GF-D8 (cell line): ENCODE data around the gene PML.
"Not testable (repeated sequence)": the region's sequence is repeated elsewhere in the genome, so short reads cannot be mapped to it uniquely, and the experiment has no call there.

Experiments
- DNase-seq: peaks from one replicate; lab custom pipeline; 2025; lab: John Stamatoyannopoulos, UW

PML gene

DNA sequence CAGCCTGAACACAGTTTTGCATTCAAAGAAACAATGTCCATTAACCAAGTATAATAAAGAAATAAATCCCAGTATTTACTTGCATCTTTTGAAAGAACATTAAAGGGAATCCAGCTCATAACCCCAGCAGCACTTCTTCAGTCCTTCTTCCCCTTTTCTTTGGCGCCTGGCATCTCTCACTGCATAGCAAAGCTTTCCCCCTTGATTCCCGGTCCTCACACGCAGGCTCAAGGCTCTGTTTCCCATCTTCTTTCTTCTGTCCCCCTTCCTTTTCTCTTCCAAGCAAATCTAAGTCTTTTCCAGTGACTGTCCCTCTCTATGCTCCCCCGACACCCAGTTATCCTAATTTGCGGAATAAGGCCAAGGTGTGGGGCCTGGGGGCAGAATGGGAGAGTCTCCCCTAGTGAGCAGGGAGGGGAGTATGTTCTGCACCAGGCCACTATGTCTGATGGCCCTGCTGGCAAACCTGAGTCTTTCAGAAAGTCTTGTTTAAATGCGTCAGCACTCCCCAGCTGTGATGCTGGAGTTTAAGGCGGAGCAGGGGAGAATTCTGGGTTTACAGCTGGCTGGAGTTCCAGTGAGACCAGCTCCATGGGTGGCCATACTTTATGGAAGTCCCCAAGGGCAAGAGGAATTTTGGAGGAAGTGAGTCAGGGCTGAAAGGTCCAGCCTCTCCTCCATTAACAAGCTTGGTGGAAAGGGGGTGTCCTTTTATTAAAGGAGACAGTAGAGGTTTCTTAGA, 45.8 kb downstream of the PML start:
- DNase-seq: no peak

DNA sequence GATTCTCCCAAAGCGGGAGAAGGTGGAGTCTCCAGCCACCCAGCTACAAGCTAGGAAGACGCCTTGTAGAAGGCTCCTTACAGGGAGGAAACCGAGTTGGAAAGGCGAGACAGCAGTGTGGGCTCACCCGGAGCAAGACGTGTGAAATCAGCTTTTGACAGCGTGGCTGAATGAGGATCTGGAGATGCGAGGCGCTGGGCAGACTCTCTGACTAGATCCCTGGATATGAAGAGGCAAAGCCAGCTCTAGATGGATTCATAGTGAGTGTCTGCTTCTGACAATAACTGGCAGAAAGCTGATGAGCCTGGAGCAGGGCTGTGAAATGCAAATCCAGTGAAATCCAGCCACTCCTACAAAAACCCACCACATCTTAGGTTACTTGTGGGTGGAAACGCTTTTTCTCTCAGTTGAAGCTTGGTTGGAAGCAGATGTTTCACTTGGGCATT, 46.8 kb downstream of the PML start:
- DNase-seq: no peak

DNA sequence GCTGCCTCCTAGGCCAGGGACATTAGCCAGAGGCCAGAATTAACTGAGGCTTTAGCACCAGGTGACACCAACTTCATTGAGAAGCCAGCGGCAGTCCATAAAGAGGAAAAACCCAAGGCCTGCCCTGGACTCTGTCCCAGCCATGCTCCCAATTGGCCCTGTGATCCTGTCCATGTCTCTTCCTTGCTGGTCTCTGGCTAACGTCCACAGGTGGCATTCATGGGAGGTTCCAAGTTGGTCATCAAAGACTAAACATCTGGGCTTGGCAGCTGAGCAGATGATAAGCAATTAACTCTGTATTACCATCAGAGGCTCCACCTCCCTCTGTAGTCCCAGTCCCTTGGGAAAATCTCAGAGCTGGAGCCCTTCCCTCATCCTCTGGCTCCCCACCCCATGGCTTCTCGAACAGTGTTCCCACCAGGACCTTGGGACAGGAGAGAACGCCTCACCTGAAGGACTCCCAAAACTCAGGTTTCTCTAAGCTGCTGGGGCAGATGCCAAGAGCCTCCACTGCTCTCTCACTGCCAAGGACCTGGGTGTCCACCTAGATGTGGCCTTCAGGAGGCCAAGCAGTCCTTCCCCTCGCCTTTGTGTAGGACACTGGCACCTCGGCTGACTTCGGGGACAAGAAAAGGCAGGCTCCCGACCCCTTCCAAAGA, 47.4 kb downstream of the PML start:
- no peak for DNase-seq

DNA sequence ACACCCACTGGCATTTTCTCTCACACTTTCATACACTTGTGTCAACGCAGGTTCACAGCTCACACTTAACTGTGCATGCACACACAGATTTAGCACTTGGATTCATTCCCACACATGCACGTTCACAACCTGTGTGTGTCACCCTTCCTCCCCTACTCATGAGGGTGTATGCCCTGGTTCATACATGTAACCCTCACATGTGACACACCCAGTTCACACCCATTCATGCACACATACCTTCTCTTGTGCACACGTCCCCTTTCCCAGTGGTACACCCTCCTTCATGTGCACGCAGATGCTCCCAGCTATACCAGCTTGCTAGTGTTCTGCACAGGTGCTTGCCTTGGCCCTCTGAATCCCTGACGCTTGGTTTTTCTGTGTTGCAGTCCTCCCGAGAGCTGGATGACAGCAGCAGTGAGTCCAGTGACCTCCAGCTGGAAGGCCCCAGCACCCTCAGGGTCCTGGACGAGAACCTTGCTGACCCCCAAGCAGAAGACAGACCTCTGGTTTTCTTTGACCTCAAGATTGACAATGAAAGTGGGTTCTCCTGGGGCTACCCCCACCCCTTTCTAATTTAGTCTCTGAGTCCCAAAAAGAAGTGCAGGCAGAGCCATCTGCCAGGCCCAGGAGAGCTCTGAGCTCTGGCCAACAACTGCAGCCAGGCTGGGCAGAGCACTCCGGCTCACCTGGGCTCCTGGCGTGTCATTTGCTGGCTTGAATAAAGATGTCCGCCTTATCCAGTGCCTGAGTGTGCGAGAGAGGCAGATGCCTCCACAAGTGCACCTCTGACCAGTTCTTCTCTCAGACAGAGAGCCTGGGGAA, 48.3 kb downstream of the PML start:
- no peak for DNase-seq

DNA sequence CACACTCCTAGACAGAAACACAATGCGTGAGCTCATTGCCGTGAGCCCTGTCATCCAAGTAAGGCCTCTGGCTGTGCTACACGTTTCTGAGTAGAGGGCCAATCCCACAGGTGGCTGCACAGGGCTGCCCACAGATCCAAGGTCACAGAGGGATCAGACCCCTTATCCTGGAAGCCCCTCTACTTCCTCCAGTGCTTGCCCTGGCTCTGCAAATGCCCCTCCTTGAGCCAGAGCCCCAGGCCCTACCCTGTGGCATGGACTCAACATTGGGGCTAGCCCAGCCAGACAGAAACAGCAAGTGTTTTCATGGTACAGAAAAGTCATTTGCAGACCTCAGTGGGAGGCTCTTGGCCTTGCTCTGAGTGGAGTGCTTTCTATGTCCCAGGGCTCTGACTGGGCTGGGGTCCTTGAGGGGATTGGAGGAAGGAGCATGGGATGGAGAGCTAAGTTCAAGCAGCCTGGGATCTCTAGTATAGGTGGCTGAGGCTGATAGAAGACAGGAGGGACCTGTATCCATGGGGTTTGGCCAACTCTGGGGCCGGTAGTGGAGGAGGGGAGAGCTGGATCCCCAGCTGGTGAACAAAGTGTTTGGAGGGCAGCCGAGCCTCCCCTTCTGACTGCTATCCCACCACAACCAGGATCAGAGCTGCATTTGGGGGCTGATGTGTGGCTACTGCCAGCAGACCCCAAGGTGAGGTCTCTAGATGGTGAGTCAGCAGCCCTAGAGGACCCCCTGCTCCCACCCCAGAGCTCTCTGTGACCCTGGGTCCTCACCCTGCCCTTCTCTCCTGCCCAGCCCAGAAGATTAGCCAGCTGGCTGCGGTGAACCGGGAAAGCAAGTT, 49.1 kb downstream of the PML start:
- no peak for DNase-seq

DNA sequence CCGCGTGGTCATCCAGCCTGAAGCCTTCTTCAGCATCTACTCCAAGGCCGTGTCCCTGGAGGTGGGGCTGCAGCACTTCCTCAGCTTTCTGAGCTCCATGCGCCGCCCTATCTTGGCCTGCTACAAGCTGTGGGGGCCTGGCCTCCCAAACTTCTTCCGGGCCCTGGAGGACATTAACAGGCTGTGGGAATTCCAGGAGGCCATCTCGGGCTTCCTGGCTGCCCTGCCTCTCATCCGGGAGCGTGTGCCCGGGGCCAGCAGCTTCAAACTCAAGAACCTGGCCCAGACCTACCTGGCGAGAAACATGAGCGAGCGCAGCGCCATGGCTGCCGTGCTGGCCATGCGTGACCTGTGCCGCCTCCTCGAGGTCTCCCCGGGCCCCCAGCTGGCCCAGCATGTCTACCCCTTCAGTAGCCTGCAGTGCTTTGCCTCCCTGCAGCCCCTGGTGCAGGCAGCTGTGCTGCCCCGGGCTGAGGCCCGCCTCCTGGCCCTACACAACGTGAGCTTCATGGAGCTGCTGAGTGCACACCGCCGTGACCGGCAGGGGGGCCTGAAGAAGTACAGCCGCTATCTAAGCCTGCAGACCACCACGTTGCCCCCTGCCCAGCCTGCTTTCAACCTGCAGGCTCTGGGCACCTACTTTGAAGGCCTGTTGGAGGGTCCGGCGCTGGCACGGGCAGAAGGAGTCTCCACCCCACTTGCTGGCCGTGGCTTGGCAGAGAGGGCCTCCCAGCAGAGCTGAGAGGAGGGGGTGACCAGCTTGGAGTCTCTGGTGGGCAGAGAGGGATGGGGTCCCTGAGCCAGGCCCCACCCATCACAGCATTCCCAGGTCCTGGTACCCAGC, 50.0 kb downstream of the PML start:
- no peak for DNase-seq

DNA sequence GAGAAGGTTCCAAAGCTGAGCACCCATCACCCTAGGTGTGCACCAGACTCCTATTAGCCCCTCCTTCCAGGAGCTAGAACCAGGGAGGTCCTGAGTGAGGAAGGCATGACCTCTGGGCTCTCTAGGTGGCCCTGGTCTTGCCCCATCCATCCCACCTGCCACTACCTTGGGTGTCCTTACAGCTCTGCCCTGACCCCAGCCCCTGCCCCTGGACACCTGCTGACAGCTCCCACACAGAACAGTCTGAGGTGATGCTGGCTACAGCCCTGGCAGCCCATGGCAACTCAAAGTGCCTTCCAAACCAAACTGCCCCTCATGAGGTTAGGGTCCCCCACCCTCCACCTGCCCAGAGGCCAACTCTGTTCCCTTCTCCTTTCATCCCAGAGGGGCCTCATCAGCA, 50.7 kb downstream of the PML start:
- no peak for DNase-seq

DNA sequence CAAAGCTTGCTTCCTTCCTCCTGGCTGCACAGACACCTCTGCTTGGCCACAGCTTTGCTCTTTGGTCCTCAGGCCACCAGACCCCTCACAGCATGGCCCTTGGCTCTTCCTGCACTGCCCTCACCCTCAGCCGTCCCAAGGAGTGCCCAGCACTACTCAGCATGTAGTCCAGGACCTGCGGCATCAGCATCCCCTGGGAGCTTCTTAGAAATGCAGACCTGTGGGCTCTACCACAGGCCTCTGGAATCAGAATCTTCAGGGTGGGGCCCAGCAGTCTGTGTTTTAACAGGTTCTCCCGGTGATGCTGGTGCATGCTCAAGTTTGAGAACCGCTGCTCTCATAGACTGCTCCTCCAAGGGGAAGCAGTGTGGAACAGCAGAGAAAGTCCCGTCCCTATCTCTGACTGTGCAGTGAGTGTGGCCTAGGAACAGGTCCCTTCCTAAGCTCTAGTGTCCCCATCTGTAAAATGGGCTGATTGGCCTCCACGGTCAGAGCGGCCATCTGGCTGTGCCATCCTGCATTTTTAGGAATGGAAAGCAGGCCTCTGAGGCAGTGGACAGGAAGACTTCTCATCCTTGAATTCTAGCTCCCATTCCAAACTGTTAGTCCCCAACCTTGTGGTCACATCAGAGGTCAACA, 51.2 kb downstream of the PML start:
- no peak for DNase-seq

DNA sequence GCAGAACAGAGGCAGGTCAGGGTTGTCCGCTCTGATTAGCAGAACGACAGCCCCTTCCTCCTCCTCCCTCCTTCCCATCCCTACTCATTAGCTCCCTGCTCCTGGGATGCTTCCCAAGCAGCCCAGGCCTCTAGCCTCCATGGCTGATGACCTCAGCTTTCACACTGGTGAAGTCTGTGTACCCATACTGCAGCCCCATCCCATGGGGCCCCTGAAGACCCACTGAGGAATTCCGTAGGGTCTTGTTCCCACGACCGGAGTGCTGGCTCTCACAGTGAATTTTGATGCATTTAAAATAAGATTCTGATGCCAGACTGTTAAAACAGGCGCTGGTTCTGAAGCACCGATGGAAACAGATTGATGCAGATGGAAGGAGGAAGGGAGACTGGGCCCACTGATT, 51.8 kb downstream of the PML start:
- DNase-seq: no peak

DNA sequence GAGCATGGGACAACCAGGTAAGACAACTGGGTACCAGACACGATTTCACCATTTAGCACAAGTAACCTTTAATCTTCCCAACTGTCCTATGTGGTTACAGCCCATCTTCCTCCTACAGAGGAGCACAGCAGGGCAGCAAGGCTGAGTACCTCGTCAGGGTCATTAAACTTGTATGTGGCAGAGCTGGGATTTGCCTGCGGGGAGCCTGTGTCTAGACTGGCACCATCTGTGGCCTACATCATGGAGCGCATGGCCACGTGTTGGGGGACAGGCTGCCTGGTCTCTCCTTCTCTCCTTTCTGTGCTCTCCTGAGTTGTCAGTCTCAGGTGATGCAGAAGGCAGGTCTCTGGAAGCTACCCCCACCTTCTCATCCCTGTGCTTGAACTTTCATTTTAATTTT, 55.6 kb downstream of the PML start:
- DNase-seq: no peak

DNA sequence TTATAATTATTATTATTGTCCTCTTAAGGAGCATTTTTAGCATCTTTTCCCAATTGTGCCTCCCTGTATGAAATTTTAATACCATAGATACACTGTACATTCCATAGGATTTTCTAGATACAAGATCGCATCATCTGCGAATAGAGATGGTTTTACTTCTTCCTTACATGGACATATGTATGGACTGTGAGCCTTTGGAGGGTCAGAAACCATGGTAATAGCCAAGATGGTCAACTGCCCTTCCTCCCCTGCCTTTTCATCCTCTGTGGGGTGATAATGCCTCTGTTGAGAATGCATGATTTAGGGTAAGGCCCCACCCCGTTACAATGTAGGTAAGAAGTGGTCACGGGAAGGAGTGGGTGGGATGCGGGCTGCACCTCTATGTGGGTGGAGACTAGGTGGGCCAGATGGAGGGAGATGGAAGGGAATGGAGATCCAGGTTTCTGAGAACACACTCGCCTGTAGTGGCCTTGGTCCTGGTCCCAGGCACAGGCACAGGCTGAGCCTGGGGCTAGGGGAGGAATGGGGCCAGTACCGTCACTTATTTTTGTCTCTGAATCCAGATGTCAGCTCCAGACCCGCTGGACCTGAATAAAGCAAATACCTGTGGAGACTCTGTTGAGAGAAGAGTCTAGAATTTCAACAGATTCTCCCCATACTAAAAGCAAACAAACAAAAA, 56.2 kb downstream of the PML start:
- no peak for DNase-seq

DNA sequence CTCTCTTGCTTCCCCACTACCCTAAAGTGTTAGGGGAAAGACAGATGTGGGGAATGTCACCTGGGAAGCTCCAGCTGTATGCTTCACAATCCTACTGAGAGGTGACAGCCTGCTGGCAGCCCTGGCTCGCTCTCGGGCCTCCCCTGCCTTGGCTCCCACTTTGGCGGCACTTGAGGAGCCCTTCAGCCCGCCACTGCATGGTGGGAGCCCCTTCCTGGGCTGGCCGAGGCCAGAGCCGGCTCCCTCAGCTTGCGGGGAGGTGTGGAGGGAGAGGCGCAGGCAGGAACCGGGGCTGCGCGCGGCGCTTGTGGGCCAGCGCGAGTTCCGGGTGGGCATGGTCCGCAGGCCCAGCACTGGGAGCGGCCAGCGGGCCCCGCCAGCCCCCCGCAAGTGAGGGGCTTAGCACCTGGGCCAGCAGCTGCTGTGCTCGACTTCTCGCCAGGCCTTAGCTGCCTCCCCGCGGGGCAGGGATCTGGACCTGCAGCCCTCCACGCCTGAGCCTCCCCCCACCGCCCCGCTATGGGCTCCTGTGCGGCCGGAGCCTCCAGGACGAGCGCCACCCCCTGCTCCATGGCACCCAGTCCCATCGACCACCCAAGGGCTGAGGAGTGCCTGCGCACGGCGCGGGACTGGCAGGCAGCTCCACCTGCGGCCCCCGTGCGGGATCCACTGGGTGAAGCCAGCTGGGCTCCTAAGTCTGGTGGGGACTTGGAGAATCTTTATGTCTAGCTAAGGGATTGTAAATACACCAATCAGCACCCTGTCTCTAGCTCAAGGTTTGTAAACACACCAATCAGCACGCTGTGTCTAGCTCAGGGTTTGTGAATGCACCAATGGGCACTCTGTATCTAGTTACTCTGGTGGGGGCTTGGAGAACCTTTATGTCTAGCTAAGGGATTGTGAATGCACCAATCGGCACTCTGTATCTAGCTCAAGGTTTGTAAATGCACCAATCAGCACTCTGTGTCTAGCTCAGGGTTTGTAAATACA, 58.0 kb downstream of the PML start:
- DNase-seq: not testable (repeated sequence)

DNA sequence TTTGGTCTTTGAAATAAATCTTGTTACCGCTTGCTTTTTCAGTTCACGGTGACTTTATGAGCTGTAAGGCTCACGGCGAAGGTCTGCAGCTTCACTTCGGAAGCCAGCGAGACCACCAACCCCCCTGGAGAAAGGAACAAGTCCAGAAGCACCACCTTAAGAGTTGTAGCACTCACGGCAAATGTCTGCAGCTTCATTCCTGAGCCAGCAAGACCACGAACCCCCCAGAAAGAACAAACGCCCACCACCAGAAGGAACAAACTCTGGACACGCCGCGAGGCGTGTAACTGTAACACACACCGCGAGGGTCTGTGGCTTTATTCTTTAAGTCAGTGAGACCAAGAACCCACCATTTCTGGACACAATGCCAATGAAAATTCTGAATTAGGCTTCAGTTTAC, 59.0 kb downstream of the PML start:
- no peak for DNase-seq

DNA sequence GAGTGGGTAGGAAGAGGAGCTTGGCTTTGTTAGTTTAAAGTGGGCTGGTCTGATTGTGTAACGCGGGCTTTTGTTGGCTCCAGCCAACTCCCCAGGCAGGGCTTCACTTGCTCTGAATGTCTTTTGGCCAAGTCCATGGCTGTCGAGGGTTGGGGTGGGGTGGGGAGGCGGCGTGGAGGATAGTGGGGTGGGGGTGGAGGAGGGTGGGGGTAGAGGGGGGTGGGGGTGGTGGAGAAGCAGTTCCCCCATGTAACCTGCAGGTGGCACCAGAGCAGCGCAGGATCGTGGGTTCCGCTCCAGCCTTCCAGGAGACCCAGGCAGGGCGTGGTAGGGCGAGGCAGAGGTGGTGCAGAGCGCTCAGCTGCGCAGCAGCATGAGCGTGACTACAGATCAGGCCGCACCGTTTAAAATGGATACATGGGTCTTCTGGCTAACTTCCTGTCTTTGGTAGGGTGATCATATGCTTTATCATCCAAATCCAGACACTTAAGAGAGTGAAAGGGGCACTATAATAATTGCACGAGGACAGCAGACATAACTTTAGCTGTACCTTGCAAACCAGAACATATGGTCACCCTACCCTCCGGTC, 59.5 kb downstream of the PML start:
- no peak for DNase-seq

DNA sequence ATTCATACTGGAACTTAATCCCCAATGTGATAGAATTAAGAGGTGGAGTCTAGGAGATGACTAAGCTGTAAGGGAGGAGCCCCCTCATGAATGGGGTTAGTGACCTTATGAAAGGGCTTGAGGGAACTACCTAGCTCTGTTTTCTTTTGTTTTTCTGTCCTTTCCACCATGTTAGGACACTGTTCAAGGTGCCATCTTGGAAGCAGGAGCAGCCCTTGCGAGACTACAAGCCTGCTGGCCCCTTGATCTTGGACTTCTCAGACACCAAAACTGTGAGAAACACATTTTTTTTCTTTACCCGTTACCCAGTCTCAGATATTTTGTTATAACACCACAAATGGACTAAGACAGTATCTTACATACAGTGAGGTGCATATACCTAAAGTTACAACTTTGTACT, 61.3 kb downstream of the PML start:
- no peak for DNase-seq

DNA sequence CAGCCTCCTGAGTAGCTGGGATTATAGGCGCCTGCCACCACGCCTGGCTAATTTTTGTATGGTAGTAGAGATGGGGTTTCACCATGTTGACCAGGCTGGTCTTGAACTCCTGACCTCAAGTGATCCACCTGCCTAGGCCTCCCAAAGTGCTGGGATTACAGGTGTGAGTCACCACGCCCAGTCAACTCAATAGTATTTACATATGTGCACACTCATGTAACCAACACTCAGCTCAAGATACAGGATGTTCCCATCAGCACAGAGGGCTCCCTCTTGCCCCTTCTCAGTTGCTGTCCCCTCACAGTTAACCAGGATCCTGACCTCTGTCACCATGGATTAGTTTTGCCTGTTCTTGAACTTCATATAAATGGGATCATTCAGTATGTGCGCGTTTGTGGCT, 61.8 kb downstream of the PML start:
- not testable (repeated sequence) for DNase-seq

DNA sequence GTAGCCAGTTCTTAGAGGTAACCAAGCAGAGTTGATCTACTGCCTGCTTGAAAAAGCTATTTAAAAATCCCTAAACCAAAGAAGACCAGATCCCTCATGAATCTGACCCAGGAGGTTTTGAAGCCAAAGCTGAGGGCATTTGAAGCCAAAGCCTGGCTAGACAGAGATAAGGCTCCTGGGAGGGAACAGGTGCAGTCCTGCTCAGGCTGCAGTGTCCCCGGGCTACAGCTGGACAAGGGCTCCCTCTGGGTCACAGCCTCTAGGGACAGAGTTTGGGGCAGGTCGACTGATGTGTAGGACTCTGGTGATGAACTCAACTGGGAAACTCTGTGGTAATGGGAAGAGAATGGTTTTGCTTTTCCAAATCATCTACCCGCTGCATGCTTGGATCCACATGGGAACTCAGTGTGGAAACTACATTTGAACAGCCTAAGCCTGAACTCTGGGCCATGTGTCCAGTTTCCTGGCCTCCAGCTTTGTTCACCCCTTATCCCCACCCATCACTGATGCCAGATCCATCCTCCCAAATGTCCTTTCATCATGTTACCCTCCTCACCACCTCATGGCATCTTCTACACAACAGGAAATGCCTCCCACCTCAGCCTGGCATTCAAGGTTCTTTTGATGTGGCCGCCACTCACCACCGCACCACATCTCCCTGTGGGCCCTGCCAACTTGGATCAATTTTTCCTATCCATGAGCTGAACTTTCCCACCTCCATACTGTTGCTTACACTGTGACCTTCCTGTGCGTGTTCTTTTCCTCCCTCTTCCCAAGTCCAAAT, 64.7 kb downstream of the PML start:
- DNase-seq: not testable (repeated sequence)

DNA sequence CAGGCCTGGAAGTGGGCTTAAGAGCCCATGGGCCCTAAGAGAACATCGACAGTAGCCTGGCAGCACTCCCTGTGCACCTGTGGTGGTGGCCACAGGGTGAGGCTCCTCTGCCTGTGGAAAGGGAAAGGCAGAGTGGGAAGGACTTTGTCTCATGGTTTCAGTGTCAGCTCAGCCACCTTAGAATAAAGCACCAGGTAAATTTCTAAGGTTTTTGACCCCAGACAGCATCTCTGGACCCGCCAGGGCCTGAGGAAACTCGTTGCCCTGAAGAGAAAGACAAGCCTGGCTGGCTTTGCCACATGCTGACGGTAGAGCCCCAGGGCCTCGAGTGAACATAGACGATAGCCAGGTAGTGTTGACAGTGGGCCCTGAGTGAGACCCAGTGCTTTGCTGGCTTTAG, 65.7 kb downstream of the PML start:
- no peak for DNase-seq
